GM18507 (cell line): ENCODE data around the gene AARS1.
"Not testable (repeated sequence)": the region's sequence is repeated elsewhere in the genome, so short reads cannot be mapped to it uniquely, and the experiment has no call there.

Experiments
- DNase-seq: peaks from one replicate; pipeline ENCODE4 v3.0.0; 2011; ENCODE audit warnings: low read depth; ENCODE audit not compliant: insufficient read length; ENCODE audit errors: extremely low spot score
- FAIRE-seq: peaks from 2 replicates; lab custom pipeline; 2011; peaks lifted over from hg19 to GRCh38; lab: Jason Lieb, UNC

Gene AARS1

GRCh38 chr16:70249697-70250096, 39.6 kb downstream of the AARS1 start:
- not testable (repeated sequence) for FAIRE-seq, DNase-seq

GRCh38 chr16:70238773-70239172, 50.5 kb downstream of the AARS1 start:
- FAIRE-seq, DNase-seq: not testable (repeated sequence)

- DNase-seq, FAIRE-seq: not testable (repeated sequence)
These were observed 57.5 kb downstream of the AARS1 start for GRCh38 chr16:70231831-70232230.

GRCh38 chr16:70226024-70226423, 63.3 kb downstream of the AARS1 start:
- not testable (repeated sequence) for DNase-seq, FAIRE-seq

GRCh38 chr16:70225430-70225829, 63.9 kb downstream of the AARS1 start:
- not testable (repeated sequence) for FAIRE-seq, DNase-seq

GRCh38 chr16:70224645-70225044, 64.7 kb downstream of the AARS1 start:
- not testable (repeated sequence) for FAIRE-seq, DNase-seq

GRCh38 chr16:70223971-70224513, 65.3 kb downstream of the AARS1 start:
- not testable (repeated sequence) for DNase-seq, FAIRE-seq

- not testable (repeated sequence) for FAIRE-seq, DNase-seq
These were observed 66.1 kb downstream of the AARS1 start for GRCh38 chr16:70223216-70223615.

- FAIRE-seq, DNase-seq: not testable (repeated sequence)
These were observed 66.7 kb downstream of the AARS1 start for GRCh38 chr16:70222574-70222973.

GRCh38 chr16:70218586-70218985, 70.7 kb downstream of the AARS1 start:
- DNase-seq, FAIRE-seq: not testable (repeated sequence)

GRCh38 chr16:70206382-70206781, 82.9 kb downstream of the AARS1 start:
- DNase-seq, FAIRE-seq: not testable (repeated sequence)

- not testable (repeated sequence) for FAIRE-seq, DNase-seq
These were observed 84.5 kb downstream of the AARS1 start for GRCh38 chr16:70204668-70205405.

- not testable (repeated sequence) for DNase-seq, FAIRE-seq
These were observed 85.3 kb downstream of the AARS1 start for GRCh38 chr16:70204010-70204409.

- DNase-seq, FAIRE-seq: not testable (repeated sequence)
These were observed 85.8 kb downstream of the AARS1 start for GRCh38 chr16:70203508-70203907.
